Germinal center (tissue), 1 donor: ENCODE measurements around the gene QPCTL.
A peak's percentile ranks its signal among the peaks of the same experiment; 100 is the strongest.
"Not testable (repeated sequence)": the region's sequence is repeated elsewhere in the genome, so short reads cannot be mapped to it uniquely, and the experiment has no call there.

ENCODE experiments used
- DNase-seq: peaks from one replicate; pipeline ENCODE4 v3.0.0; 2012; ENCODE audit warnings: mixed read lengths, low spot score

QPCTL gene

DNA sequence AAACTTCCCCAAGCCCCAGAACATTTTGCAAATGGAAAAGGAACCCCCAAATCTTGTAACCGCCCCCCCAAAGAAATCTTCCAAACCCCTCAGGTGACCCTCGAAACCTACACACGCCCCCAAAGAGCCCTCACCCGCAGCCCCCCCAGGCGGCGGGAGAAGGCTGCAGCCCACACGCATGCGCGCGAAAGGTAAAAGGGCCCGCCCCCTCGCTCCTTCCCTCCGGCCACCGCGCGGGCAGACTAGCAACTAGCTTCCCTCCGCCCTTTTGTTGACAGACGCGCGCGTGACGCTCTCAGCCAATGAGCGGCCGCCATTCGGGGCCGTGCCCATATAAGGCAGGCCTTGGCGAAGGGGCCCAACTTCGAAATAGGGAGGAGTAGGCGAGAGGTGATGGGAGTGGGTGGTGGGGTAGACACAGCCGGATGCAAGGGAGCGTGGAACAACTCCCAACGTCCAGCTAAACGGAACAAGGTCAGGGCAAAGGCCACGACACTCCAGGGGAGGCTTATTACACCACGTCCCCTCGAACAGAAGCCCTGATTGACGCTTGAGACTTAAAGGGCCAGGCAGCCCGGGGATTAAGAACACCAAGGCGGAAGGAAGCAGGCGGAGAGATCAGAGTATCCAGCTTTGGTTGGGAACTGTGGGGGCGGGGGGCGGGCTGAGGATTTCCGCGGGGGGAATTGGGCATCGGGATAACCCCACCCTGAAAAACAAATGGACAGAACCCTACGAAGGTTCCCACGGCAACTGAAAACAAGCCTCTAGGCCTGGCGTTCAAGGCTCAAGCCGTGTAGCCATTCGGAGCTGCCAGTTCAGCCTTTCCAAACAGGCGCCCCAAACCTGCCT, 24.9 kb downstream of the QPCTL start:
- peak; percentile 98 for DNase-seq

DNA sequence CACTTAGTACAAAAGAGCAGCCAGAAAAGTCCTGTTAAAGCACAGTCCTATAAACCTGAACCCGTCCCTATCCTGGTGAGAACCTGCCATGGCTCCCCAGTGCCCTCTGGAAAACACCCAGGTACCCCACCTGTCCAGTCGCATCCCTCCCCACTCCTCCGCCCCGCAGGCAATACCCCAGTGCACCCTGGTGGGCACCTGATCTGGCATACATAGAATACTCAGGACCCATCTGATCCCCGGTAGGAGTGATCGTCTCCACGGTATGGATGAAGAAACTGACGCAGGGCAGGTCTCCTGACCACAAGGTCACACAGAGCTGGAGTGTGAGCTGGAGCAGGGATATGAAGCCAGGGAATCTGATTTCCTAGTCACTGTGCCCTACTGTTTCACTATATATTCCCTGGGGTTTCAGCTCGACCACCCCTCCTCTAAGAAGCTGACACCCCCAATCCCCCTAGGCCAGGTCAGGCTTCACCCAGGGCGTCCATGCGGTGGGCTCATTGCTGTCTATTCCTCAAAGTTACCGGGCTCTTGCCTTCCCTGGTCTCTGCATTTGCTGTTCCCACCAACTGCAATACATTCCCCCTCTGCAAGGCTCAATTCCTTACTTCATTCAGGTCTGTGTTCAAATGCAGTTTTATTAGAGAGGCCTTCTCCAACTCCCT, 25.7 kb downstream of the QPCTL start:
- peak; percentile 35 for DNase-seq

DNA sequence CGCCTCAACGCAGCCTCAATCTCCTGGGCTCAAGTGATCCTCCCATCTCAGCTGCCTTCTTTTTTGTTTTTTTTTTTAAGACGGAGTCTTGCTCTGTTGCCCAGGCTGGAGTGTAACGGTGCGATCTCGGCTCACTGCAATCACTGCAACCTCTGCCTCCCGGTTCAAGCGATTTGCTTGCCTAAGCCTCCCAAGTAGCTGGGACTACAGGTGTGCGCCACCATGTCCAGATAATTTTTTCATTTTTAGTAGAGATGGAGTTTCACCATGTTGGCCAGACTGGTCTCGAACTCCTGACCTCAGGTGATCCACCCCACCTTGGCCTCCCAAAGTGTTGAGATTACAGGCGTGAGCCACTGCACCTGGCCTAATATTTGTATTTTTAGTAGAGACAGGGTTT, 27.6 kb downstream of the QPCTL start:
- not testable (repeated sequence) for DNase-seq

DNA sequence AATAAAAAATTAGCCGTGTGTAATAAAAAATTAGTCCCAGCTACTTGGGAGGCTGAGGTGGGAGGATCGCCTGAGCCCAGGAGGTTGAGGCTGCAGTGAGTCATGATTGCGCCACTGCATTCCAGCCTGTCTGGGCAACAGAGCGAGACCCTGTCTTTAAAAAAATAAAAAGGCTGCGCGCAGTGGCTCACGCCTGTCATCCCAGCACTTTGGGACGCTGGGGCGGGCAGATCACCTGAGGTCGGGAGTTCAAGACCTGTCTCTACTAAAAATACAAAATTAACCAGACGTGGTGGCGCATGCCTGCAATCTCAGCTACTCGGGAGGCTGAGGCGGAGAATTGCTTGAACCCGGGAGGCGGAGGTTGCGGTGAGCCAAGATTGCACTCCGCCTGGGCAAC, 36.2 kb downstream of the QPCTL start:
- not testable (repeated sequence) for DNase-seq

DNA sequence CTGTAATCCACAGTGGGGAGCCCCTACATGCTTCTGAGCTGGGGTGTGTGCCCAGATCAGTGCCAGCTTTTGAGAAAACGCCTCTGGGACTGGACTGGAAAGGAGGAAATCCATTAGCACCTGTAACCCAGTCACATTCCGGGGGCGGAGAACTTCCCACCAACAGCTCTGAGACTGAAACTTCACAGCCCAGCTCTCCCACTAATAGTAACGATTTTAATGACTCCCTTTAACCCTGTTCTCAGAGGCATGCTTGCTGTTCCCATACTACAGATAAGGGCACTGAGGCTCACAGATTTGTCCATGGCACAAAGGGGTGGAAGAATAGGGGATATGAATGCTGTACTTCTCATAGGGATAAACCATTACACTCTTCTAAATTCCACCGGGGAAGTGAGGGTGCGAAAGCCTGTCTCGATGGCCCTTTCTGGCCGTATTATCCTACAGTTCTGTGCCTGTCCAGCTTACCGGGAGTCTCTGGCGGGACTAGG, 37.4 kb downstream of the QPCTL start:
- no peak for DNase-seq

DNA sequence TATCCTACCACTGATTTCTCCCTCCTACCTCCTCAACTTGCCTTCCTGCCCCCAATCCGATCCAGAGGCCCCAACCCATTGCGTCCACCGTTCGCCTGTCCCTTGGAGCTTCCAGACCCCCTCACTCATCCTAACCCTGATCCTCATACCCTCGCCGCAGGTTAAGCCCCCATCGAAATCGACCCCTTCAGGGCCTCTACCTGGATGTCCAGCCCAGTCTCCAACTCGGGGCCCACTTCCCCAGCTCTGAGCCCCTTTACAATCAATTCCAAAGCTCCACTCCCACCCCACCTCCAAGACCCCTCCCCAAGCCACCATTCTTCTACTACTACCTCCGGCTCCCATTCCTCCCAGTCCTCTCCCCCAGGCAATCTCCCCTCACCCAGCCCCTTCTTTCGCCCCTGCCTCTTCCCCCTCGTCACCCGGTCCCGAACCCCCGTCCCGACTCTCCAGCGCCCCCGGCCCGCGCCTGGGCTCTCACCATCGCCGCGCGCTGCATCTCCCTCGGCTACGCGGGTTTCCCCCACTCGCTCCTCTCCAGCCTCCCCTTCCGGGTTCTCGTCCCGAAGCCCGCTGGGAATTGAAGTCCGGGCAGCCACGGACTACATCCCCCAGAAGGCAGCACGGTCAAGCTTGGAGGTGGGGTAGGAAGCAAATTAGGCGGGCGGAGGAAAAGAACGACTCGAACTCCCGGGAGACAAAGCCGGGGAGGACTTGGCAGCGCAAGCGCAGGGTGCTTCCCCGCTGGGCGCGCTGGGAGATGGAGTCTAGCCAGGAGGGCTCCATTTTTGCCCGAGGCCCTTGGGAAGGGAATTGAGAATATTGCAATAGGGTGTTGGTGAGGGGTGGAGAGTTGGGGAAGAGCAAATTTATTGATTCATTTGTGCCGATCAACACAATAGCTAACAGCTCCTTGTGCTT, 38.2 kb downstream of the QPCTL start, which contains the start of gene FBXO46:
TSS of gene FBXO46 (minus strand) at position 529 of the 921 bp plus-strand sequence. CDS start 17,401 bp downstream, outside the sequence.
- peak; percentile 96 for DNase-seq

DNA sequence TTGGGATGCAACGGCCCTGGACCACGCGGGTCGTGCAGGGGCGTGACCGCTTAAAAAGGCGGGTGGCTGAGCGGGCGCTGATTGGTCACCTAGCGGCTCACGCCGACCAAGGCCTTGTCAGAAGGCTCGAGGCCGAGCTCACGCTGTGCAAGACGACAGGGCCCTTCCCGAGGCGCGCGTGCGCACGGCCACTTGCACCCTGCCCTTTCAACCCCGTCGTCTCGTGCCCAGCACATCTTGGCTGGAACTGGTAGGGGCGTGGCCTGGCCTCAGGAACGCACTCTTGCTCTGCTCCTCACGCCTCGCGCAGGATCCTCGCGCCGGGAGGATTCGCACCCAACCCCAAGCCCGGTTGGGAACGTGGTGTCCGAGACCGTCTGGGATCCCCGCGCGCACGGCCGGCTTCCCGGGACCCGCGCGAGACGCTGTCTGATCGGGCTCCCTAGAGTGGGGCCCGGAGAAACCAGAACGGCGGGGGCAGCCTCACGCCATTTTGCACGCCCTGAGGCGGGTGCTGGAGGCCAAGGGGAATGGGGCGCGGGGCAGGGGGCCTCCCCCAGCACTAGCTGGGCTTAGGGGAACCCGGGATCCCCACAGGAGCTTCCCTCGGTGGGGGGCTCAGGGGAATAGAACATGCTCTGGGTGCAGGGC, 40.8 kb downstream of the QPCTL start, which contains the start of gene MEIOSIN:
TSS of gene MEIOSIN (plus strand) at position 280 of the 651 bp plus-strand sequence. CDS start 1,938 bp downstream, outside the sequence.
- DNase-seq, result no peak

DNA sequence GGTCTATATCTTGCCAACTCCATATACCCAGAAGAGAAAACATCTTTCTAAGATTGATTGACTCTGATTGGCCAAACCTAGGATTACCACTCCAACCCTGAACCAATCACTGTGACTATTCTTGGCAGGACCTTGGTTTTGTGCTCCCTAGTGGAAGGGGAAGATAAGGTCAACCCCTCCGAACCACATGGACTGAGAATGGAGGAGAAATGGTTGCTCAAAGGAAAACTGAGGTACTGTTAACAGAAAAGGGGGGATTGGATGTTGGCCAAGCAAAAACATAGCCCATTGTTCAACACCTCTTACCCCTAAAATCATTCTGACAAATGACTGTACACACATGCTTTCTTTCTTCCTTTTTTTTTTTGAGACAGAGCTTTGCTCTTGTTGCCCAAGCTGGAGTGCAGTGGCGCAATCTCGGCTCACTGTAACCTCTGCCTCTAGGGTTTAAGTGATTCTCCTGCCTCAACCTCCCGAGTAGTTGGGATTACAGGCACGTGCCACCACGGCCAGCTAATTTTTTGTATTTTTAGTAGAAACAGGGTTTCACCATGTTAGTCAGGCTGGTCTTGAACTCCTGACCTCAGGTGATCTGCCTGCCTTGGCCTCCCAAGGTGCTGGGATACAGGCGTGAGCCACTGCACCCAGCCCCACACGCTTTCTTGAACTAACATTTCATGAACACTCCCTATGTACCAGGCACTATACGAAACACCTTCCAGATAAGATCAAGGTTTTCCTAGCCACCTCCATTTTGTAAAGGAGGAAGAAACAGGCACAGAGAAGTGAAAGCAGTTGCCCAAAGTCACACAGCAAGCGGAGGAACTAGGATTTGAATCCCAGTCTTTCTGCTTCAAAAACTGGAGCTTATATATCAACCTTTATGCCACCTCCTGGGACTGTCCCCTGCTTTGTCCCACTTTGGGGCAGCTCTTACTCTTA, 47.3 kb downstream of the QPCTL start:
- DNase-seq, result no peak

DNA sequence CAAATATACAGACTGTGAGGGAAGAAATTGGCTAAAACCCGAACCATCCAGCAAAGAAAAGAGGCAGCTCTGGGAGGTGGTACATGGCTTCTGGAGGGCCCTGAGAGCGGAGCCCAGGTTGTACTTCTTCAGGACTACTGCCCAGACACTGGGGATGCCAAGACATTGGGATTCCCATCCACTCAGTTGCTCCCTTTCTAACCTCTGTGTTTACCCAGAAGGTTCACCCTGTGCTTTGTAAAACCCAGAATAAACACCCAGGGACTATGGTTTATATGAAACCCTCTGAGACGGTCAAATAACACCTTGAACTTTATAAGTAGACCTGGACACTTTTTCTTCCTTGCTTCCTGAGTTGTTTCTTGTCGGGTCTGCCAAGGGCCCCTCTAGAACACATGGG, 50.5 kb downstream of the QPCTL start:
- no peak for DNase-seq

DNA sequence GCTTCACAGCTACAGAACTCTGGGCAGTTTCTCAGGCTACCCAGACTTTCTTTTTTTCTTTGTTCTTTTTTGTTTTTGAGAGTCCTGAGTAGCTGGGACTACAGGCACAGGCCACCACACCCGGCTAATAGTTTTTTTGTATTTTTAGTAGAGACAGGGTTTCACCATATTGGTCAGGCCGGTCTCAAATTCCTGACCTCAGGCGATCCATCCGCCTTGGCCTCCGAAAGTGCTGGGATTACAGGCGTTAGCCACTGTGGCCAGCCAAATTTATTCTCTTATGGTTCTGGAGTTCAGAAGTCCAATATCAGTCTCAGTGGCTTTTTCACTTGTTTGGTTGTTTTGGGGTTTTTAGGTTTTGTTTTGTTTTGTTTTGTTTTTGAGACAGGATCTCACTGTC, 53.1 kb downstream of the QPCTL start:
- DNase-seq, result no peak

DNA sequence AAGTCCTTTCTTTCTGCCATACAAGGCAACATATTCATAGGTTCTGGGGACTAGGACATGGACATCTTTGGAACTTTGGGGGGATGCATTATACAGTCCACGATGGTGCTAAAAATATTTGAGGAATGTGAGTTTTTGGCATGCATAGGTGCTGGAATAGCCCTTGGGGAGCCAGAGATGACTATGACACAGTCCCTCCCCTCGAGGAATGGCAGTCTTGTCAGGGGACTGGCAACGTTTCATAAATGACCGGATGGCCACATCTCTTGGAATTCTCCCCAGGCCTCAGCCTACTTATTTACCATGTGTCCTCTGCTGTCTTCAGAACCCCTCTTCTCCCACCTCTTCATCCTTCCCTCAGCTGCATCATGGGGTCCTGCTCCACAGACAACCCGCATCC, 54.4 kb downstream of the QPCTL start:
- no peak for DNase-seq

DNA sequence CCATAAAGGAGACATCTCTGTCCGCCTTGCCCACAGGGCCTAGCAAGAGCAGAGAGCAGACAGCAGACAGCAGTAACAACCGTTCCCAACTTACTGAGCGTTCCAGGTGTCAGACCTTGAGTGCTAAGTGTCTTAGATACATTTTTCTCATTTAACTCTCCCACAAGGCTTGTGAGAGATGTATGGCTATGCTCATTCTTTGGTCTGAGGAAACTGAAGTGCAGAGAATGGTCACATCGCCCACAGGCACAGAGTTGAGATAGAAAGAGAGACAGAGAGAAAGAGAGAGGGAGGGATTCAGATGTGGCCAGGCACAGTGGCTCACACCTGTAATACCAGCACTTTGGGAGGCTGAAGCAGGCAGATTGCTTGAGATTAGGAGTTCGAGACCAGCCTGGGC, 55.0 kb downstream of the QPCTL start:
- DNase-seq, result no peak

DNA sequence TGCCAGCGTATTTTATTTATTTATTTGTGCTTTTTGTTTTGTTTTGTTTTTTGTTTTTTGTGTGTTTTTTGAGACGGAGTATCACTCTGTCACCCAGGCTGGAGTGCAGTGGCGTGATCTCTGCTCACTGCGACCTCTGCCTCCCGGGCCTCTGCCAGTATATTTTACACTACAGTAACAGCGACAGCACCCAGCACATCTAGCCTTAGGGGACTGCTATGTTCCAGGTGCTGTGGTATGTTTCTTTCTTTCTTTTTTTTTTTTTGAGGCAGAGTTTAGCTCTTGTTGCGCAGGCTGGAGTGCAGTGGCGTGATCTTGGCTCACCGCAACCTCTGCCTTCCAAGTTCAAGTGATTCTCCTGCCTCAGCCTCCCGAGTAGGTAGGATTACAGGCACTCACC, 59.0 kb downstream of the QPCTL start:
- DNase-seq, result not testable (repeated sequence)

DNA sequence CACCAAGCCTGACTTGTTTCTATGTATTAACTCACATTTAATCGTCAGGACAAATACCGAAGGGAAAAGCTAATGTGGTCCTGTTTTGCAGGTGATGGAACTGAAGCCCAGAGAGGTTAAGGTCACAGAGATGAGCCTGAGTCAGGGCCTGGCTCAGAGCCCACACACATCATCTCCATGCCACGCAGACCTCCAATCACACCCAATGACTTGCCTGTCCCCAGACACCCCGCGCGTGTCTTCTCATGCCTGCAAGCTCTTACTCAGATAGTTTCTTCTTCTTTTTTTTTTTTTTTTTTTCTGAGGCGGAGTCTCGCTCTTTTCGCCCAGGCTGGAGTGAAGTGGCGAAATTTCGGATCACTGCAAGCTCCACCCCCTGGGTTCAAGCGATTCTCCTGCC, 60.2 kb downstream of the QPCTL start:
- no peak for DNase-seq

DNA sequence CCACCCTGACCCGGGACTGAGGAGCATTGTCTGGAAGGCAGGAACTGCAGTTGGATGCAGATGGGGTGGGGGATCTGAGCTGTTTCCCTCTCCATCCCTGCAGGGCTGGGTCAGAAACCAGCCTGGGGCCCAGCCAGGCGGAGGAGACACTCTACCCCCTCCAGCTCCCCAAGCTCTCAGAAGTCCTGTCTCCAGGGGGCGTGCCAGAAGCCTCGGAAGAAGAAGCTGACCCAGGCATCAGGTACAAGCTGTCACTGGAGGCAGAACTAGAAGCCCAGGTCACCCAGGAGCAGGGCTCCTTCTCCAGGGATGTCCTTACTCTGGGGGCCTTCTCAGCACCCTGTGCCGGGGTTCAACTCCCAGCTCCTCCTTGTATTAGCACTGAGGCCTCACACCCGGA, 61.1 kb downstream of the QPCTL start:
- DNase-seq, result no peak
